Vagina (tissue), 2 donors: ENCODE measurements around the gene HIBCH. TPM values are rescaled to one million over a fixed set of nuclear protein-coding genes. Genes with fewer than 3 reads are reported as not detected.
A peak's percentile ranks its signal among the peaks of the same experiment; 100 is the strongest.

Source experiments
- DNase-seq, 2 donors: peaks; one replicate each; pipeline ENCODE4 v3.0.0-alpha.2; 2017; ENCODE audit errors: extremely low spot score in 2 of 2
- H3K27ac ChIP-seq: fragments of 200-600 bp; sonication (generic); one replicate; pipeline ENCODE4 v1.5.1; 2019
- H3K27me3 ChIP-seq: fragments of 200-600 bp; sonication (generic); one replicate; pipeline ENCODE4 v1.5.1; 2019
- H3K36me3 ChIP-seq, 2 donors: fragments of 200-600 bp; sonication (generic); one replicate each; pipeline ENCODE4 v1.5.1; 2017 to 2019
- H3K4me1 ChIP-seq: fragments of 200-600 bp; sonication (generic); one replicate; pipeline ENCODE4 v1.5.1; 2019
- H3K4me3 ChIP-seq, 2 donors: fragments of 200-600 bp; sonication (generic); 1 replicate in 1 of 2; 2 replicates in 1 of 2; pipeline ENCODE4 v1.5.1; 2016 to 2019
- H3K9me3 ChIP-seq: fragments of 200-600 bp; sonication (generic); one replicate; pipeline ENCODE4 v1.5.1; 2019
- CTCF ChIP-seq, 3 experiments: fragments of 450-650 bp in 2 of 3; fragments of 200-600 bp in 1 of 3; sonication (generic) in 1 of 3; IDR thresholded peaks; one replicate each; pipeline ENCODE4 v1.5.1; 2017 to 2019; ENCODE audit warnings: antibody characterized with exemption in 3 of 3, mild to moderate bottlenecking in 2 of 3, moderate library complexity in 2 of 3
- POLR2A ChIP-seq, 2 donors: fragments of 450-650 bp; IDR thresholded peaks; one replicate each; pipeline ENCODE4 v1.6.1; 2017; ENCODE audit warnings: antibody characterized with exemption in 2 of 2, mild to moderate bottlenecking in 2 of 2, moderate library complexity in 2 of 2
- POLR2AphosphoS5 ChIP-seq, 2 donors: sonication (generic); formaldehyde crosslinking; IDR thresholded peaks; one replicate each; pipeline ENCODE4 v1.9.0; 2017; ENCODE audit warnings: antibody characterized with exemption in 2 of 2, mild to moderate bottlenecking in 2 of 2, low read depth in 1 of 2; ENCODE audit not compliant: insufficient read depth in 1 of 2
- intact Hi-C: fragments of 100-400 bp; cut with DNase I; formaldehyde crosslinking; loops from one replicate; pipeline ENCODE4 v1.15.1; 2023
- total RNA-seq: library from RNA; depleted of rRNA; stranded (reverse); fragments of >200 nt; gene quantifications from one replicate; pipeline ENCODE4 v1.2.3, GENCODE V29; 2016

HIBCH gene
- 25.0 TPM for total RNA-seq

GRCh38 chr2:190319555-190320498, at the start of gene HIBCH:
Gene HIBCH (minus strand): TSS chr2:190319826. CDS start chr2:190319750, 76 bp downstream.
- TF ChIP-seq POLR2AphosphoS5 (IDR thresholded peaks at IDR 0.05; ENCODE audit: insufficient read depth in 1 of 2, low read depth in 1 of 2) (peak; percentile 96 to 98), POLR2A (IDR thresholded peaks at IDR 0.05) (peak in 1 of 2 donors; percentile 80), CTCF (IDR thresholded peaks at IDR 0.05) (peak; percentile 10 to 70 (median 47))
- intact Hi-C loops = no loop called here
- DNase-seq = peak in 1 of 2 donors; percentile 99

GRCh38 chr2:190367091-190367490, 47.5 kb upstream of the HIBCH start:
- H3K9me3 ChIP-seq = no peaks in the 10 kb centered on the region
- no peaks in the 10 kb centered on the region for H3K27me3 ChIP-seq
- DNase-seq = no peak
- no peak overlapping the region for H3K27ac ChIP-seq
- H3K4me3 ChIP-seq = no peak overlapping the region
- intact Hi-C loops = no loop called here
- H3K4me1 ChIP-seq = no peaks in the 10 kb centered on the region
- H3K36me3 ChIP-seq = peaks cover 0 to 36% of the 10 kb centered on the region in 2 donors
- TF ChIP-seq POLR2AphosphoS5 (IDR thresholded peaks at IDR 0.05; ENCODE audit: insufficient read depth in 1 of 2, low read depth in 1 of 2) = no peak
- no peak for TF ChIP-seq CTCF (IDR thresholded peaks at IDR 0.05)
- no peak for TF ChIP-seq POLR2A (IDR thresholded peaks at IDR 0.05)

More at GRCh38 chr2:190319555-190320498, at the start of gene HIBCH:
- H3K27me3 ChIP-seq = no peaks in the 10 kb centered on the region
- no peaks in the 10 kb centered on the region for H3K9me3 ChIP-seq
- peak within 1 kb of the TSS; percentile 98 for H3K27ac ChIP-seq
- H3K36me3 ChIP-seq = no peaks in the 10 kb centered on the region
- H3K4me3 ChIP-seq = peak within 1 kb of the TSS; percentile 83 to 84
- H3K4me1 ChIP-seq = peaks cover 46% of the 10 kb centered on the region

- intact Hi-C loops = no loop called here
- Histone ChIP-seq H3K27ac (no peak overlapping the region), H3K27me3 (no peaks in the 10 kb centered on the region), H3K9me3 (no peaks in the 10 kb centered on the region), H3K4me3 (no peak overlapping the region), H3K36me3 (peaks cover 0 to 35% of the 10 kb centered on the region in 2 donors), H3K4me1 (no peaks in the 10 kb centered on the region)
- TF ChIP-seq POLR2AphosphoS5 (IDR thresholded peaks at IDR 0.05; ENCODE audit: insufficient read depth in 1 of 2, low read depth in 1 of 2) (no peak), CTCF (IDR thresholded peaks at IDR 0.05) (no peak), POLR2A (IDR thresholded peaks at IDR 0.05) (no peak)
- DNase-seq = no peak
Observed at GRCh38 chr2:190366248-190366753, 46.7 kb upstream of the HIBCH start.

GRCh38 chr2:190365499-190366204, 46.0 kb upstream of the HIBCH start:
- intact Hi-C loops = no loop called here
- Histone ChIP-seq H3K4me1 (peaks cover 2% of the 10 kb centered on the region), H3K36me3 (peaks cover 0 to 29% of the 10 kb centered on the region in 2 donors), H3K27ac (no peak overlapping the region), H3K4me3 (no peak overlapping the region), H3K9me3 (no peaks in the 10 kb centered on the region), H3K27me3 (no peaks in the 10 kb centered on the region)
- DNase-seq = no peak
- TF ChIP-seq POLR2A (IDR thresholded peaks at IDR 0.05) = no peak
- TF ChIP-seq POLR2AphosphoS5 (IDR thresholded peaks at IDR 0.05; ENCODE audit: insufficient read depth in 1 of 2, low read depth in 1 of 2) = no peak
- no peak for TF ChIP-seq CTCF (IDR thresholded peaks at IDR 0.05)
